Upper lobe of left lung (tissue), 4 donors: ENCODE data around the gene C14orf39.

Experiments used
- POLR2A ChIP-seq, 4 donors: fragments of 450-650 bp; IDR thresholded peaks; one replicate each; pipeline ENCODE4 v1.5.1; 2016 to 2017; ENCODE audit warnings: antibody characterized with exemption in 4 of 4, mild to moderate bottlenecking in 2 of 4
- POLR2AphosphoS5 ChIP-seq, 2 donors: sonication (generic); formaldehyde crosslinking; IDR thresholded peaks; one replicate each; pipeline ENCODE4 v1.5.1; 2017; ENCODE audit warnings: antibody characterized with exemption in 2 of 2
- TF ChIP-seq, protein P1 (sequence below), 6 experiments: fragments of 450-650 bp in 4 of 6; fragments of 200-600 bp in 2 of 6; sonication (generic) in 2 of 6; IDR thresholded peaks; one replicate each; pipeline ENCODE4 v1.5.1; 2016 to 2019; ENCODE audit warnings: antibody characterized with exemption in 6 of 6

- TF ChIP-seq POLR2AphosphoS5 (IDR thresholded peaks at IDR 0.05) = no peak
- TF ChIP-seq, protein P1, sequence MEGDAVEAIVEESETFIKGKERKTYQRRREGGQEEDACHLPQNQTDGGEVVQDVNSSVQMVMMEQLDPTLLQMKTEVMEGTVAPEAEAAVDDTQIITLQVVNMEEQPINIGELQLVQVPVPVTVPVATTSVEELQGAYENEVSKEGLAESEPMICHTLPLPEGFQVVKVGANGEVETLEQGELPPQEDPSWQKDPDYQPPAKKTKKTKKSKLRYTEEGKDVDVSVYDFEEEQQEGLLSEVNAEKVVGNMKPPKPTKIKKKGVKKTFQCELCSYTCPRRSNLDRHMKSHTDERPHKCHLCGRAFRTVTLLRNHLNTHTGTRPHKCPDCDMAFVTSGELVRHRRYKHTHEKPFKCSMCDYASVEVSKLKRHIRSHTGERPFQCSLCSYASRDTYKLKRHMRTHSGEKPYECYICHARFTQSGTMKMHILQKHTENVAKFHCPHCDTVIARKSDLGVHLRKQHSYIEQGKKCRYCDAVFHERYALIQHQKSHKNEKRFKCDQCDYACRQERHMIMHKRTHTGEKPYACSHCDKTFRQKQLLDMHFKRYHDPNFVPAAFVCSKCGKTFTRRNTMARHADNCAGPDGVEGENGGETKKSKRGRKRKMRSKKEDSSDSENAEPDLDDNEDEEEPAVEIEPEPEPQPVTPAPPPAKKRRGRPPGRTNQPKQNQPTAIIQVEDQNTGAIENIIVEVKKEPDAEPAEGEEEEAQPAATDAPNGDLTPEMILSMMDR (IDR thresholded peaks at IDR 0.05) = no peak
- no peak for TF ChIP-seq POLR2A (IDR thresholded peaks at IDR 0.05)
Observed at GRCh38 chr14:60396718-60397343, 89.0 kb downstream of the C14orf39 start.
